Duodenal mucosa (tissue), 2 donors: ENCODE data around the gene DNAH17.
"Not testable (repeated sequence)": the region's sequence is repeated elsewhere in the genome, so short reads cannot be mapped to it uniquely, and the experiment has no call there.

ENCODE experiments used
- H3K27ac ChIP-seq: one replicate; pipeline ENCODE4 v1.7.0; 2013; ENCODE audit warnings: low read depth, low read length
- H3K27me3 ChIP-seq, 2 donors: one replicate each; pipeline ENCODE4 v1.7.0; 2013; ENCODE audit warnings: low read length in 2 of 2, control low read depth in 1 of 2; ENCODE audit not compliant: insufficient read depth in 2 of 2, control insufficient read depth in 1 of 2
- H3K36me3 ChIP-seq, 2 donors: one replicate each; pipeline ENCODE4 v1.7.0; 2013; ENCODE audit warnings: low read length in 2 of 2, control low read depth in 1 of 2; ENCODE audit not compliant: insufficient read depth in 2 of 2, control insufficient read depth in 1 of 2
- H3K4me1 ChIP-seq, 2 donors: one replicate each; pipeline ENCODE4 v1.7.0; 2013; ENCODE audit warnings: low read length in 2 of 2, control low read depth in 1 of 2; ENCODE audit not compliant: insufficient read depth in 2 of 2, control insufficient read depth in 1 of 2
- H3K4me3 ChIP-seq, 2 donors: one replicate each; pipeline ENCODE4 v1.7.0; 2013; ENCODE audit warnings: low read length in 2 of 2, low read depth in 1 of 2
- H3K9ac ChIP-seq, 2 donors: one replicate each; pipeline ENCODE4 v1.7.0; 2013; ENCODE audit warnings: low read length in 2 of 2, low read depth in 1 of 2
- H3K9me3 ChIP-seq, 2 donors: one replicate each; pipeline ENCODE4 v1.7.0; 2013; ENCODE audit warnings: low read length in 2 of 2, control low read depth in 1 of 2; ENCODE audit not compliant: control insufficient read depth in 1 of 2

DNAH17 gene

GRCh38 chr17:78507526-78507925 is 69.7 kb downstream of the DNAH17 start:
- H3K4me3 ChIP-seq: no peak overlapping the region
- H3K9ac ChIP-seq: no peak overlapping the region

GRCh38 chr17:78506454-78507309 is 70.5 kb downstream of the DNAH17 start:
- peaks cover 0 to 3% of the 10 kb centered on the region in 2 donors for H3K27me3 ChIP-seq
- no peak overlapping the region for H3K27ac ChIP-seq
- no peaks in the 10 kb centered on the region for H3K36me3 ChIP-seq
- no peak overlapping the region for H3K9ac ChIP-seq
- no peak overlapping the region for H3K4me3 ChIP-seq
- H3K9me3 ChIP-seq: no peaks in the 10 kb centered on the region
- no peaks in the 10 kb centered on the region for H3K4me1 ChIP-seq

More at GRCh38 chr17:78507526-78507925, 69.7 kb downstream of the DNAH17 start:
- H3K36me3 ChIP-seq: no peaks in the 10 kb centered on the region
- peaks cover 0 to 3% of the 10 kb centered on the region in 2 donors for H3K27me3 ChIP-seq
- H3K9me3 ChIP-seq: no peaks in the 10 kb centered on the region
- H3K27ac ChIP-seq: no peak overlapping the region
- no peaks in the 10 kb centered on the region for H3K4me1 ChIP-seq

GRCh38 chr17:78504156-78504925 is 72.9 kb downstream of the DNAH17 start:
- peaks cover 0 to 3% of the 10 kb centered on the region in 2 donors for H3K27me3 ChIP-seq
- no peaks in the 10 kb centered on the region for H3K36me3 ChIP-seq
- H3K9me3 ChIP-seq: no peaks in the 10 kb centered on the region
- no peaks in the 10 kb centered on the region for H3K4me1 ChIP-seq
- H3K27ac ChIP-seq: no peak overlapping the region
- no peak overlapping the region for H3K4me3 ChIP-seq
- no peak overlapping the region for H3K9ac ChIP-seq

- H3K27me3 ChIP-seq, H3K9ac ChIP-seq, H3K4me1 ChIP-seq, H3K27ac ChIP-seq, H3K9me3 ChIP-seq, H3K36me3 ChIP-seq, H3K4me3 ChIP-seq: not testable (repeated sequence)
Measured at GRCh38 chr17:78503388-78503787, 73.8 kb downstream of the DNAH17 start.

GRCh38 chr17:78502611-78503148 is 74.5 kb downstream of the DNAH17 start:
- Histone ChIP-seq H3K27ac (no peak overlapping the region), H3K4me1 (no peaks in the 10 kb centered on the region), H3K4me3 (no peak overlapping the region), H3K27me3 (peaks cover 0 to 3% of the 10 kb centered on the region in 2 donors), H3K9ac (no peak overlapping the region), H3K36me3 (no peaks in the 10 kb centered on the region), H3K9me3 (no peaks in the 10 kb centered on the region)

GRCh38 chr17:78501241-78502036 is 75.8 kb downstream of the DNAH17 start:
- Histone ChIP-seq H3K36me3 (no peaks in the 10 kb centered on the region), H3K4me1 (no peaks in the 10 kb centered on the region), H3K27ac (no peak overlapping the region), H3K9me3 (no peaks in the 10 kb centered on the region), H3K27me3 (peaks cover 0 to 3% of the 10 kb centered on the region in 2 donors), H3K4me3 (no peak overlapping the region), H3K9ac (no peak overlapping the region)

GRCh38 chr17:78500806-78501205 is 76.4 kb downstream of the DNAH17 start:
- Histone ChIP-seq H3K9me3 (no peaks in the 10 kb centered on the region), H3K27ac (no peak overlapping the region), H3K4me3 (no peak overlapping the region), H3K27me3 (peaks cover 0 to 3% of the 10 kb centered on the region in 2 donors), H3K4me1 (no peaks in the 10 kb centered on the region), H3K9ac (no peak overlapping the region), H3K36me3 (no peaks in the 10 kb centered on the region)

GRCh38 chr17:78499715-78500540 is 77.3 kb downstream of the DNAH17 start:
- H3K4me3 ChIP-seq: no peak overlapping the region
- H3K27ac ChIP-seq: no peak overlapping the region
- H3K4me1 ChIP-seq: no peaks in the 10 kb centered on the region
- H3K27me3 ChIP-seq: no peaks in the 10 kb centered on the region
- no peaks in the 10 kb centered on the region for H3K36me3 ChIP-seq
- H3K9ac ChIP-seq: no peak overlapping the region
- H3K9me3 ChIP-seq: no peaks in the 10 kb centered on the region

- H3K27ac ChIP-seq: no peak overlapping the region
- no peaks in the 10 kb centered on the region for H3K4me1 ChIP-seq
- H3K9me3 ChIP-seq: no peaks in the 10 kb centered on the region
- no peaks in the 10 kb centered on the region for H3K36me3 ChIP-seq
- H3K9ac ChIP-seq: no peak overlapping the region
- no peaks in the 10 kb centered on the region for H3K27me3 ChIP-seq
- no peak overlapping the region for H3K4me3 ChIP-seq
Measured at GRCh38 chr17:78498848-78499247, 78.3 kb downstream of the DNAH17 start.
